Fibroblast of lung (primary cell): ENCODE data around the gene PBX1. TPM values are rescaled to one million over a fixed set of nuclear protein-coding genes. Genes with fewer than 3 reads are reported as not detected.

Source experiments
- DNase-seq, 2 donors: peaks; one replicate each; pipeline versions ENCODE4 v3.0.0 to v3.0.0-alpha.2; 2010; ENCODE audit warnings: low read depth in 2 of 2
- H2AFZ ChIP-seq: 2 replicates; pipeline ENCODE4 v1.5.1; 2012; ENCODE audit warnings: low read length, control low read depth, inconsistent platforms
- H3K27ac ChIP-seq: 2 replicates; pipeline ENCODE4 v1.5.1; 2011; ENCODE audit warnings: low read length, control low read depth; ENCODE audit not compliant: insufficient read depth
- H3K27me3 ChIP-seq: 2 replicates; pipeline ENCODE4 v1.5.1; 2011; ENCODE audit warnings: mild to moderate bottlenecking, low read length; ENCODE audit not compliant: control insufficient read depth, insufficient read depth
- H3K36me3 ChIP-seq: 2 replicates; pipeline ENCODE4 v1.5.1; 2011; ENCODE audit warnings: low read length; ENCODE audit not compliant: control insufficient read depth, insufficient read depth
- H3K4me1 ChIP-seq: 2 replicates; pipeline ENCODE4 v1.5.1; 2011; ENCODE audit warnings: low read length; ENCODE audit not compliant: control insufficient read depth, insufficient read depth; ENCODE audit errors: extremely low read depth
- H3K4me2 ChIP-seq: 2 replicates; pipeline ENCODE4 v1.5.1; 2011; ENCODE audit warnings: low read length, control low read depth; ENCODE audit not compliant: insufficient read depth; ENCODE audit errors: extremely low read depth
- H3K4me3 ChIP-seq, 4 experiments: fragments of 200-600 bp in 1 of 4; sonication (generic) in 1 of 4; replicated peaks in 1 of 4; 2 replicates each; pipeline ENCODE4 v1.5.1; 2011 to 2016; ENCODE audit warnings: low read length in 4 of 4, low read depth in 3 of 4, mild to moderate bottlenecking in 3 of 4, control low read depth in 2 of 4, inconsistent platforms in 1 of 4, mixed read lengths in 1 of 4; ENCODE audit not compliant: insufficient read depth in 1 of 4; ENCODE audit errors: control extremely low read depth in 1 of 4
- H3K79me2 ChIP-seq: 2 replicates; pipeline ENCODE4 v1.5.1; 2012; ENCODE audit warnings: mild to moderate bottlenecking, low read length, inconsistent platforms; ENCODE audit not compliant: control insufficient read depth, insufficient read depth
- H3K9ac ChIP-seq: 2 replicates; pipeline ENCODE4 v1.5.1; 2011; ENCODE audit warnings: mild to moderate bottlenecking, low read length, control low read depth; ENCODE audit not compliant: insufficient read depth
- H3K9me3 ChIP-seq: 2 replicates; pipeline ENCODE4 v1.5.1; 2012; ENCODE audit warnings: low read depth, low read length; ENCODE audit not compliant: control insufficient read depth, insufficient read depth
- H4K20me1 ChIP-seq: 2 replicates; pipeline ENCODE4 v1.5.1; 2011; ENCODE audit warnings: low read length; ENCODE audit not compliant: control insufficient read depth, insufficient read depth; ENCODE audit errors: extremely low read depth
- EZH2 ChIP-seq: IDR thresholded peaks from 2 replicates; pipeline ENCODE4 v1.5.1; 2012; ENCODE audit warnings: low read length, control low read depth, mild to moderate bottlenecking; ENCODE audit errors: missing control alignments
- polyA plus RNA-seq, 2 donors: library from polyadenylated mRNA; depleted of rRNA in 1 of 2; stranded (reverse) in 1 of 2; unstranded in 1 of 2; fragments of >200 nt; gene quantifications; 2 replicates each; pipeline ENCODE4 v1.2.1, GENCODE V29; 2011 to 2012; ENCODE audit warnings: missing spikeins in 1 of 2
- total RNA-seq: library from RNA; depleted of rRNA; stranded (reverse); fragments of >200 nt; gene quantifications from 2 replicates; pipeline ENCODE4 v1.2.1, GENCODE V29; 2014
- TF ChIP-seq, protein P1 (sequence below), 2 donors: IDR thresholded peaks in 1 of 2; conservative IDR thresholded peaks in 1 of 2; 1 replicate in 1 of 2; 2 replicates in 1 of 2; pipeline ENCODE4 v1.5.1; 2011 to 2012; ENCODE audit warnings: low read length in 2 of 2, control low read depth in 1 of 2, inconsistent platforms in 1 of 2, low read depth in 1 of 2, mild to moderate bottlenecking in 1 of 2

PBX1 gene
- total and polyA plus RNA-seq, 2 donors (not counting 1 experiment from before 2014, with no cell fraction given): 43.1 to 46.7 TPM

GRCh38 chr1:164575356-164575886, 16.4 kb downstream of the PBX1 start:
- TF ChIP-seq, protein P1, sequence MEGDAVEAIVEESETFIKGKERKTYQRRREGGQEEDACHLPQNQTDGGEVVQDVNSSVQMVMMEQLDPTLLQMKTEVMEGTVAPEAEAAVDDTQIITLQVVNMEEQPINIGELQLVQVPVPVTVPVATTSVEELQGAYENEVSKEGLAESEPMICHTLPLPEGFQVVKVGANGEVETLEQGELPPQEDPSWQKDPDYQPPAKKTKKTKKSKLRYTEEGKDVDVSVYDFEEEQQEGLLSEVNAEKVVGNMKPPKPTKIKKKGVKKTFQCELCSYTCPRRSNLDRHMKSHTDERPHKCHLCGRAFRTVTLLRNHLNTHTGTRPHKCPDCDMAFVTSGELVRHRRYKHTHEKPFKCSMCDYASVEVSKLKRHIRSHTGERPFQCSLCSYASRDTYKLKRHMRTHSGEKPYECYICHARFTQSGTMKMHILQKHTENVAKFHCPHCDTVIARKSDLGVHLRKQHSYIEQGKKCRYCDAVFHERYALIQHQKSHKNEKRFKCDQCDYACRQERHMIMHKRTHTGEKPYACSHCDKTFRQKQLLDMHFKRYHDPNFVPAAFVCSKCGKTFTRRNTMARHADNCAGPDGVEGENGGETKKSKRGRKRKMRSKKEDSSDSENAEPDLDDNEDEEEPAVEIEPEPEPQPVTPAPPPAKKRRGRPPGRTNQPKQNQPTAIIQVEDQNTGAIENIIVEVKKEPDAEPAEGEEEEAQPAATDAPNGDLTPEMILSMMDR (conservative IDR thresholded peaks at IDR 0.05 in 1 of 2, IDR thresholded peaks at IDR 0.05 in 1 of 2; ENCODE audit: low read depth in 1 of 2, low read length in 2 of 2): no peak
- no peak for TF ChIP-seq EZH2

DNA sequence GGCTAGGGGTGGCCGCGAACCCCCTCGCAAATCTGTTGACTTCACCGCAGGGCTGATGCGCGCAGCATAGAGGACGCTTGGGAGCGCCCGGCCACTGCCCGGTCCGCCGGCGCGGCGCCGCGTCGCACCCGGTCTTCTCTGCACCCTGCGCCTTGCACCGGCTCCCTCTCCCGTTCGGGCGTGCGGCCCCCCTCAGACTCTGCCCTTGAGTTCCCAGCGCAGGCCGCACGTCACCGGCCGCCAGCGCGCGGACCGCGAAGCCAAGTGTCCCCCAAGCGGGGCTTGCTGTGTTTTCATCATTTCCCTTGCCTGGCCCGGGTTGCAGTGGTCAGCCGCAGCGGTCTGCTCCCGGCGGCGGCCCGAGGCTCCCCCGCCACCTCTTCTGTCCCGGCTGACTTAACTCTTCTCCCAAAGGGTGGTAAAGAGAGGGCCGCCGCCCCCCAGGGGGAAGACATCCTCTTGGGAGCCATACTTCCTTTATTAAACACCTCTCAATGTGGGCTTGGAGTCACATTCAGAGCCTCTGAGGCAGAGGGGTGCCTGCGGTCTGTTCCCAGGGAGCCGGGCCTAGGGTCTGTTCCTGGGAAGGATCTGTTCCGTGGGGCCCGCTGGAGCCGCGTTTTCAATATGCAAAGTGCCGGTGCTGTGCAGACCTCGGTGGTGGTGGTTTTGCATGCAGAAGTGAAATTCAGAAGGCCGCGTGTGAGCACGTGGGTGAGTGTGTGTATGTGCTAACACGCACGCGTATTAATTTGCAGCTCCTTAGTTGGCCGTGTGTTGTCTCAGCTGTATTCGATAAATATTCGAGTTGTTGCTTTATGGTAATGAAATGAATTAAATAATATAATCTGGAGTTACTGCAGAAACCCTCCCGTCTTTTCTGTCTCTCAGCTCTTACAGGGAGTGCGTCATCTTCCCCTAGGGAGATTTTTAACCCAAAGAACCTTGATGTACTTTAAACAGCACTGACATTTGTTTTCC, 17.6 kb downstream of the PBX1 start:
- Histone ChIP-seq H3K4me1 (peaks cover 4% of the 10 kb centered on the region), H2AFZ (peak overlapping the region; percentile 60), H3K36me3 (no peaks in the 10 kb centered on the region), H3K27me3 (no peaks in the 10 kb centered on the region), H3K27ac (peak overlapping the region; percentile 75), H4K20me1 (no peaks in the 10 kb centered on the region), H3K4me2 (peak overlapping the region; percentile 91), H3K4me3 (peak overlapping the region in 3 of 4 experiments; percentile 24 to 49 (median 44)), H3K79me2 (peaks cover 20% of the 10 kb centered on the region), H3K9ac (peak overlapping the region; percentile 53), H3K9me3 (no peaks in the 10 kb centered on the region)
- peak; percentile 64 to 94 for DNase-seq
- TF ChIP-seq, protein P1 (conservative IDR thresholded peaks at IDR 0.05 in 1 of 2, IDR thresholded peaks at IDR 0.05 in 1 of 2; ENCODE audit: low read depth in 1 of 2, low read length in 2 of 2): no peak
- TF ChIP-seq EZH2: no peak

More at GRCh38 chr1:164575356-164575886, 16.4 kb downstream of the PBX1 start:
- no peak overlapping the region for H3K27ac ChIP-seq
- no peak overlapping the region for H3K4me3 ChIP-seq
- H3K4me1 ChIP-seq: peaks cover 4% of the 10 kb centered on the region
- peaks cover 20% of the 10 kb centered on the region for H3K79me2 ChIP-seq
- H3K9ac ChIP-seq: no peak overlapping the region
- H3K36me3 ChIP-seq: no peaks in the 10 kb centered on the region
- no peaks in the 10 kb centered on the region for H3K27me3 ChIP-seq
- DNase-seq: no peak
- no peaks in the 10 kb centered on the region for H3K9me3 ChIP-seq
- no peaks in the 10 kb centered on the region for H4K20me1 ChIP-seq
- peak overlapping the region; percentile 11 for H3K4me2 ChIP-seq
- H2AFZ ChIP-seq: no peak overlapping the region

GRCh38 chr1:164577291-164577690, 18.3 kb downstream of the PBX1 start:
- Histone ChIP-seq H3K36me3 (no peaks in the 10 kb centered on the region), H3K27me3 (no peaks in the 10 kb centered on the region), H2AFZ (no peak overlapping the region), H4K20me1 (no peaks in the 10 kb centered on the region), H3K4me2 (peak overlapping the region; percentile 30), H3K79me2 (peaks cover 18% of the 10 kb centered on the region), H3K4me1 (peaks cover 4% of the 10 kb centered on the region), H3K27ac (peak overlapping the region; percentile 75), H3K4me3 (peak overlapping the region in 1 of 4 experiments; percentile 30), H3K9ac (no peak overlapping the region), H3K9me3 (no peaks in the 10 kb centered on the region)
- no peak for DNase-seq
- TF ChIP-seq EZH2: no peak
- TF ChIP-seq, protein P1 (conservative IDR thresholded peaks at IDR 0.05 in 1 of 2, IDR thresholded peaks at IDR 0.05 in 1 of 2; ENCODE audit: low read depth in 1 of 2, low read length in 2 of 2): no peak
